IPS-15b (cell line): ENCODE results near the gene SMOC1.

Experiments used
- H3K27me3 ChIP-seq: one replicate; pipeline ENCODE4 v1.6.1; 2013; ENCODE audit warnings: low read length; ENCODE audit not compliant: control insufficient read depth, insufficient read depth
- H3K36me3 ChIP-seq: one replicate; pipeline ENCODE4 v1.6.1; 2013; ENCODE audit warnings: low read length; ENCODE audit not compliant: control insufficient read depth, insufficient read depth
- H3K4me1 ChIP-seq: one replicate; pipeline ENCODE4 v1.6.1; 2013; ENCODE audit warnings: mild to moderate bottlenecking, low read length; ENCODE audit not compliant: control insufficient read depth, insufficient read depth
- H3K4me3 ChIP-seq: one replicate; pipeline ENCODE4 v1.5.1; 2013; ENCODE audit warnings: low read depth, low read length
- H3K9ac ChIP-seq: one replicate; pipeline ENCODE4 v1.6.1; 2013; ENCODE audit warnings: low read depth, mild to moderate bottlenecking, low read length
- H3K9me3 ChIP-seq: one replicate; pipeline ENCODE4 v1.6.1; 2013; ENCODE audit warnings: mild to moderate bottlenecking, low read length; ENCODE audit not compliant: control insufficient read depth, insufficient read depth

SMOC1 gene

GRCh38 chr14:69906201-69906600 lies 27.0 kb downstream of the SMOC1 start:
- Histone ChIP-seq H3K9me3 (no peaks in the 10 kb centered on the region), H3K27me3 (no peaks in the 10 kb centered on the region), H3K4me1 (no peaks in the 10 kb centered on the region), H3K4me3 (no peak overlapping the region), H3K36me3 (no peaks in the 10 kb centered on the region), H3K9ac (no peak overlapping the region)

- no peak overlapping the region for H3K9ac ChIP-seq
- H3K27me3 ChIP-seq: no peaks in the 10 kb centered on the region
- no peaks in the 10 kb centered on the region for H3K36me3 ChIP-seq
These were observed 30.8 kb downstream of the SMOC1 start for GRCh38 chr14:69909826-69910550.

GRCh38 chr14:69910871-69911270 lies 31.7 kb downstream of the SMOC1 start:
- H3K27me3 ChIP-seq: no peaks in the 10 kb centered on the region
- no peak overlapping the region for H3K4me3 ChIP-seq
- H3K36me3 ChIP-seq: no peaks in the 10 kb centered on the region
- H3K9ac ChIP-seq: no peak overlapping the region
- H3K4me1 ChIP-seq: peaks cover 2% of the 10 kb centered on the region
- no peaks in the 10 kb centered on the region for H3K9me3 ChIP-seq

More at GRCh38 chr14:69909826-69910550, 30.8 kb downstream of the SMOC1 start:
- no peaks in the 10 kb centered on the region for H3K9me3 ChIP-seq
- peaks cover 2% of the 10 kb centered on the region for H3K4me1 ChIP-seq
- no peak overlapping the region for H3K4me3 ChIP-seq

GRCh38 chr14:69913686-69914085 lies 34.5 kb downstream of the SMOC1 start:
- Histone ChIP-seq H3K9me3 (no peaks in the 10 kb centered on the region), H3K9ac (no peak overlapping the region), H3K4me3 (no peak overlapping the region), H3K27me3 (no peaks in the 10 kb centered on the region), H3K4me1 (peaks cover 2% of the 10 kb centered on the region), H3K36me3 (no peaks in the 10 kb centered on the region)

GRCh38 chr14:69916396-69916795 lies 37.2 kb downstream of the SMOC1 start:
- no peaks in the 10 kb centered on the region for H3K9me3 ChIP-seq

GRCh38 chr14:69917287-69917686 lies 38.1 kb downstream of the SMOC1 start:
- H3K27me3 ChIP-seq: no peaks in the 10 kb centered on the region
- H3K9me3 ChIP-seq: no peaks in the 10 kb centered on the region
- no peak overlapping the region for H3K4me3 ChIP-seq
- no peak overlapping the region for H3K9ac ChIP-seq
- H3K36me3 ChIP-seq: no peaks in the 10 kb centered on the region
- peaks cover 2% of the 10 kb centered on the region for H3K4me1 ChIP-seq

More at GRCh38 chr14:69916396-69916795, 37.2 kb downstream of the SMOC1 start:
- H3K4me1 ChIP-seq: peaks cover 2% of the 10 kb centered on the region
- H3K9ac ChIP-seq: no peak overlapping the region
- H3K4me3 ChIP-seq: no peak overlapping the region
- no peaks in the 10 kb centered on the region for H3K27me3 ChIP-seq
- H3K36me3 ChIP-seq: no peaks in the 10 kb centered on the region

- no peaks in the 10 kb centered on the region for H3K4me1 ChIP-seq
- H3K9ac ChIP-seq: no peak overlapping the region
- no peaks in the 10 kb centered on the region for H3K27me3 ChIP-seq
- H3K36me3 ChIP-seq: no peaks in the 10 kb centered on the region
- H3K4me3 ChIP-seq: no peak overlapping the region
- H3K9me3 ChIP-seq: no peaks in the 10 kb centered on the region
These were observed 40.6 kb downstream of the SMOC1 start for GRCh38 chr14:69919815-69920214.

- Histone ChIP-seq H3K36me3 (no peaks in the 10 kb centered on the region), H3K9ac (no peak overlapping the region), H3K27me3 (no peaks in the 10 kb centered on the region), H3K9me3 (no peaks in the 10 kb centered on the region), H3K4me1 (no peaks in the 10 kb centered on the region), H3K4me3 (no peak overlapping the region)
These were observed 41.8 kb downstream of the SMOC1 start for GRCh38 chr14:69921052-69921451.

GRCh38 chr14:69922198-69922597 lies 43.0 kb downstream of the SMOC1 start:
- H3K4me3 ChIP-seq: no peak overlapping the region
- H3K9me3 ChIP-seq: no peaks in the 10 kb centered on the region
- no peaks in the 10 kb centered on the region for H3K27me3 ChIP-seq
- no peak overlapping the region for H3K9ac ChIP-seq
- no peaks in the 10 kb centered on the region for H3K36me3 ChIP-seq
- H3K4me1 ChIP-seq: no peaks in the 10 kb centered on the region

- no peak overlapping the region for H3K4me3 ChIP-seq
- no peaks in the 10 kb centered on the region for H3K9me3 ChIP-seq
- H3K9ac ChIP-seq: no peak overlapping the region
- no peaks in the 10 kb centered on the region for H3K27me3 ChIP-seq
- H3K36me3 ChIP-seq: no peaks in the 10 kb centered on the region
- H3K4me1 ChIP-seq: no peaks in the 10 kb centered on the region
These were observed 45.0 kb downstream of the SMOC1 start for GRCh38 chr14:69924201-69924600.

- Histone ChIP-seq H3K9ac (no peak overlapping the region), H3K4me3 (no peak overlapping the region), H3K9me3 (no peaks in the 10 kb centered on the region), H3K36me3 (no peaks in the 10 kb centered on the region), H3K27me3 (no peaks in the 10 kb centered on the region), H3K4me1 (no peaks in the 10 kb centered on the region)
These were observed 48.9 kb downstream of the SMOC1 start for GRCh38 chr14:69928111-69928523.

- H3K27me3 ChIP-seq: no peaks in the 10 kb centered on the region
- H3K9ac ChIP-seq: no peak overlapping the region
- H3K36me3 ChIP-seq: peaks cover under 1% of the 10 kb centered on the region
- no peaks in the 10 kb centered on the region for H3K4me1 ChIP-seq
- no peak overlapping the region for H3K4me3 ChIP-seq
- H3K9me3 ChIP-seq: no peaks in the 10 kb centered on the region
These were observed 51.7 kb downstream of the SMOC1 start for GRCh38 chr14:69930780-69931379.
